HepG2 (cell line): ENCODE measurements around the gene LTBR. TPM values are rescaled to one million over a fixed set of nuclear protein-coding genes. Genes with fewer than 3 reads are reported as not detected.
A peak's percentile ranks its signal among the peaks of the same experiment; 100 is the strongest.

ENCODE experiments used
- ELF4 ChIP-seq: sonication (generic); formaldehyde crosslinking; IDR thresholded peaks from 2 replicates; pipeline ENCODE4 v1.5.0; 2020; ENCODE audit warnings: missing genetic modification reagents, mild to moderate bottlenecking, moderate library complexity, borderline replicate concordance
- FOXO4 ChIP-seq: sonication (generic); formaldehyde crosslinking; conservative IDR thresholded peaks from 2 replicates; pipeline ENCODE4 v1.8.1; 2023; ENCODE audit warnings: missing genetic modification reagents
- ISX ChIP-seq: sonication (generic); formaldehyde crosslinking; conservative IDR thresholded peaks from 2 replicates; pipeline ENCODE4 v1.5.0; 2020; ENCODE audit warnings: missing genetic modification reagents
- MTA1 ChIP-seq: sonication (generic); formaldehyde crosslinking; IDR thresholded peaks from 2 replicates; pipeline ENCODE4 v1.4.0; 2020; ENCODE audit warnings: missing genetic modification reagents, mild to moderate bottlenecking, borderline replicate concordance
- PBX2 ChIP-seq: IDR thresholded peaks from 2 replicates; pipeline ENCODE4 v1.6.1; 2016; ENCODE audit warnings: control low read depth
- PRPF4 ChIP-seq: fragments of 200-400 bp; formaldehyde crosslinking; IDR thresholded peaks from 2 replicates; pipeline ENCODE4 v1.6.1; 2016; ENCODE audit warnings: low read length, low read depth; ENCODE audit not compliant: poor library complexity, severe bottlenecking
- SNAPC5 ChIP-seq: sonication (generic); formaldehyde crosslinking; IDR thresholded peaks from 2 replicates; pipeline ENCODE4 v1.8.1; 2023; ENCODE audit warnings: mild to moderate bottlenecking, missing genetic modification reagents, borderline replicate concordance
- TBL1XR1 ChIP-seq: fragments of 150-350 bp; IDR thresholded peaks from 2 replicates; pipeline ENCODE4 v1.6.1; 2014; ENCODE audit warnings: borderline replicate concordance, low read length; ENCODE audit not compliant: partially characterized antibody
- TFE3 ChIP-seq: IDR thresholded peaks from 2 replicates; pipeline ENCODE4 v1.6.1; 2016
- ZFP41 ChIP-seq: sonication (generic); formaldehyde crosslinking; IDR thresholded peaks from 2 replicates; pipeline ENCODE4 v1.4.0; 2020; ENCODE audit warnings: mild to moderate bottlenecking, missing genetic modification reagents, borderline replicate concordance
- ZNF24 ChIP-seq: fragments of 450-650 bp; IDR thresholded peaks from 2 replicates; pipeline ENCODE4 v1.6.1; 2017; ENCODE audit warnings: antibody characterized with exemption, mild to moderate bottlenecking
- ZNF337 ChIP-seq: sonication (generic); formaldehyde crosslinking; IDR thresholded peaks from 2 replicates; pipeline ENCODE4 v1.5.1; 2020; ENCODE audit warnings: missing genetic modification reagents, low read depth, mild to moderate bottlenecking, borderline replicate concordance
- ZNF33A ChIP-seq: sonication (generic); formaldehyde crosslinking; IDR thresholded peaks from 2 replicates; pipeline ENCODE4 v1.5.1; 2020; ENCODE audit warnings: missing genetic modification reagents, mild to moderate bottlenecking, moderate library complexity, borderline replicate concordance
- ZNF350 ChIP-seq: sonication (generic); formaldehyde crosslinking; IDR thresholded peaks from 2 replicates; pipeline ENCODE4 v1.4.0; 2020; ENCODE audit warnings: mild to moderate bottlenecking, low read depth, missing genetic modification reagents, borderline replicate concordance
- ZNF362 ChIP-seq: sonication (generic); formaldehyde crosslinking; IDR thresholded peaks from 2 replicates; pipeline ENCODE4 v1.4.0; 2020; ENCODE audit warnings: missing genetic modification reagents, mild to moderate bottlenecking, borderline replicate concordance
- ZNF563 ChIP-seq: sonication (generic); formaldehyde crosslinking; IDR thresholded peaks from 2 replicates; pipeline ENCODE4 v1.8.0; 2022; ENCODE audit warnings: mild to moderate bottlenecking, moderate library complexity, missing genetic modification reagents
- ZNF567 ChIP-seq: sonication (generic); formaldehyde crosslinking; IDR thresholded peaks from 2 replicates; pipeline ENCODE4 v1.8.1; 2023; ENCODE audit warnings: mild to moderate bottlenecking, missing genetic modification reagents, borderline replicate concordance
- ZSCAN29 ChIP-seq: sonication (generic); formaldehyde crosslinking; conservative IDR thresholded peaks from 2 replicates; pipeline ENCODE4 v1.4.0; 2020; ENCODE audit warnings: mild to moderate bottlenecking, missing genetic modification reagents
- polyA plus RNA-seq, 8 experiments: library from polyadenylated mRNA; depleted of rRNA in 3 of 8; stranded (reverse) in 7 of 8; unstranded in 1 of 8; fragments of >200 nt; fragmentation: Illumina TruSeq in 4 of 8; extraction: Trizol in 4 of 8; gene quantifications; 2 replicates each; pipeline versions ENCODE4 v1.2.1 to v1.2.3, GENCODE V29; 2011 to 2016; ENCODE audit warnings: low read depth in 4 of 8, missing spikeins in 1 of 8, mixed read lengths in 1 of 8; ENCODE audit not compliant: insufficient read depth in 1 of 8
- total RNA-seq, 5 experiments: library from RNA; depleted of rRNA; stranded (reverse); fragments of >200 nt; fragmentation: Illumina TruSeq; extraction: Trizol; gene quantifications; 2 replicates each; pipeline ENCODE4 v1.2.3, GENCODE V29; 2016; ENCODE audit warnings: low read depth in 1 of 5
- TF ChIP-seq, protein P1 (sequence below), 2 experiments: IDR thresholded peaks; 2 replicates each; pipeline ENCODE4 v1.6.1; 2011 to 2012; ENCODE audit warnings: low read length in 2 of 2, borderline replicate concordance in 1 of 2, low read depth in 1 of 2, mild to moderate bottlenecking in 1 of 2, moderate library complexity in 1 of 2

The LTBR gene
- total and polyA plus RNA-seq, 2 of the 13 experiments (the other 11 are each of a cell fraction or from before 2014, with no cell fraction given): 31.4 to 34.8 TPM

GRCh38 chr12:6335451-6336078, 48.4 kb upstream of the LTBR start (continued):
- no peak for TF ChIP-seq ZNF33A (CRISPR knock-in tag)
- no peak for TF ChIP-seq ISX (CRISPR knock-in tag)
- no peak for TF ChIP-seq ELF4 (CRISPR knock-in tag)
- no peak for TF ChIP-seq ZFP41 (CRISPR knock-in tag)
- no peak for TF ChIP-seq ZNF563
- no peak for TF ChIP-seq ZNF337
- TF ChIP-seq ZNF350 (CRISPR knock-in tag): no peak
- no peak for TF ChIP-seq PBX2 (CRISPR knock-in tag)
- no peak for TF ChIP-seq MTA1 (CRISPR knock-in tag)
- peak; percentile 92; the same call in 1 of the 2 replicates for TF ChIP-seq ZNF362 (CRISPR knock-in tag)
- no peak for TF ChIP-seq ZNF24
- TF ChIP-seq PRPF4: no peak
- no peak for TF ChIP-seq TBL1XR1
- TF ChIP-seq SNAPC5: no peak
- TF ChIP-seq, protein P1, sequence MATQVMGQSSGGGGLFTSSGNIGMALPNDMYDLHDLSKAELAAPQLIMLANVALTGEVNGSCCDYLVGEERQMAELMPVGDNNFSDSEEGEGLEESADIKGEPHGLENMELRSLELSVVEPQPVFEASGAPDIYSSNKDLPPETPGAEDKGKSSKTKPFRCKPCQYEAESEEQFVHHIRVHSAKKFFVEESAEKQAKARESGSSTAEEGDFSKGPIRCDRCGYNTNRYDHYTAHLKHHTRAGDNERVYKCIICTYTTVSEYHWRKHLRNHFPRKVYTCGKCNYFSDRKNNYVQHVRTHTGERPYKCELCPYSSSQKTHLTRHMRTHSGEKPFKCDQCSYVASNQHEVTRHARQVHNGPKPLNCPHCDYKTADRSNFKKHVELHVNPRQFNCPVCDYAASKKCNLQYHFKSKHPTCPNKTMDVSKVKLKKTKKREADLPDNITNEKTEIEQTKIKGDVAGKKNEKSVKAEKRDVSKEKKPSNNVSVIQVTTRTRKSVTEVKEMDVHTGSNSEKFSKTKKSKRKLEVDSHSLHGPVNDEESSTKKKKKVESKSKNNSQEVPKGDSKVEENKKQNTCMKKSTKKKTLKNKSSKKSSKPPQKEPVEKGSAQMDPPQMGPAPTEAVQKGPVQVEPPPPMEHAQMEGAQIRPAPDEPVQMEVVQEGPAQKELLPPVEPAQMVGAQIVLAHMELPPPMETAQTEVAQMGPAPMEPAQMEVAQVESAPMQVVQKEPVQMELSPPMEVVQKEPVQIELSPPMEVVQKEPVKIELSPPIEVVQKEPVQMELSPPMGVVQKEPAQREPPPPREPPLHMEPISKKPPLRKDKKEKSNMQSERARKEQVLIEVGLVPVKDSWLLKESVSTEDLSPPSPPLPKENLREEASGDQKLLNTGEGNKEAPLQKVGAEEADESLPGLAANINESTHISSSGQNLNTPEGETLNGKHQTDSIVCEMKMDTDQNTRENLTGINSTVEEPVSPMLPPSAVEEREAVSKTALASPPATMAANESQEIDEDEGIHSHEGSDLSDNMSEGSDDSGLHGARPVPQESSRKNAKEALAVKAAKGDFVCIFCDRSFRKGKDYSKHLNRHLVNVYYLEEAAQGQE (IDR thresholded peaks at IDR 0.05; ENCODE audit: borderline replicate concordance in 1 of 2, low read depth in 1 of 2, low read length in 2 of 2): no peak; a peak in 1 of 4 replicates
- TF ChIP-seq TFE3 (CRISPR knock-in tag): 0 out of 2 replicates have a peak, but pooled peaks have one; percentile 25
- no peak for TF ChIP-seq ZSCAN29 (CRISPR knock-in tag)
- 0 out of 2 replicates have a peak, but pooled peaks have one; percentile 88 for TF ChIP-seq FOXO4 (CRISPR knock-in tag)
- TF ChIP-seq ZNF567 (CRISPR knock-in tag): no peak
